Embryonic facial prominence (tissue), 1 donor: ENCODE measurements around the gene TAB3.

ENCODE experiments used
- DNase-seq: peaks from one replicate; pipeline ENCODE4 v3.0.0-alpha.2; 2016; ENCODE audit errors: extremely low spot score

The TAB3 gene, protein sequence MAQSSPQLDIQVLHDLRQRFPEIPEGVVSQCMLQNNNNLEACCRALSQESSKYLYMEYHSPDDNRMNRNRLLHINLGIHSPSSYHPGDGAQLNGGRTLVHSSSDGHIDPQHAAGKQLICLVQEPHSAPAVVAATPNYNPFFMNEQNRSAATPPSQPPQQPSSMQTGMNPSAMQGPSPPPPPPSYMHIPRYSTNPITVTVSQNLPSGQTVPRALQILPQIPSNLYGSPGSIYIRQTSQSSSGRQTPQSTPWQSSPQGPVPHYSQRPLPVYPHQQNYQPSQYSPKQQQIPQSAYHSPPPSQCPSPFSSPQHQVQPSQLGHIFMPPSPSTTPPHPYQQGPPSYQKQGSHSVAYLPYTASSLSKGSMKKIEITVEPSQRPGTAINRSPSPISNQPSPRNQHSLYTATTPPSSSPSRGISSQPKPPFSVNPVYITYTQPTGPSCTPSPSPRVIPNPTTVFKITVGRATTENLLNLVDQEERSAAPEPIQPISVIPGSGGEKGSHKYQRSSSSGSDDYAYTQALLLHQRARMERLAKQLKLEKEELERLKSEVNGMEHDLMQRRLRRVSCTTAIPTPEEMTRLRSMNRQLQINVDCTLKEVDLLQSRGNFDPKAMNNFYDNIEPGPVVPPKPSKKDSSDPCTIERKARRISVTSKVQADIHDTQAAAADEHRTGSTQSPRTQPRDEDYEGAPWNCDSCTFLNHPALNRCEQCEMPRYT

DNA sequence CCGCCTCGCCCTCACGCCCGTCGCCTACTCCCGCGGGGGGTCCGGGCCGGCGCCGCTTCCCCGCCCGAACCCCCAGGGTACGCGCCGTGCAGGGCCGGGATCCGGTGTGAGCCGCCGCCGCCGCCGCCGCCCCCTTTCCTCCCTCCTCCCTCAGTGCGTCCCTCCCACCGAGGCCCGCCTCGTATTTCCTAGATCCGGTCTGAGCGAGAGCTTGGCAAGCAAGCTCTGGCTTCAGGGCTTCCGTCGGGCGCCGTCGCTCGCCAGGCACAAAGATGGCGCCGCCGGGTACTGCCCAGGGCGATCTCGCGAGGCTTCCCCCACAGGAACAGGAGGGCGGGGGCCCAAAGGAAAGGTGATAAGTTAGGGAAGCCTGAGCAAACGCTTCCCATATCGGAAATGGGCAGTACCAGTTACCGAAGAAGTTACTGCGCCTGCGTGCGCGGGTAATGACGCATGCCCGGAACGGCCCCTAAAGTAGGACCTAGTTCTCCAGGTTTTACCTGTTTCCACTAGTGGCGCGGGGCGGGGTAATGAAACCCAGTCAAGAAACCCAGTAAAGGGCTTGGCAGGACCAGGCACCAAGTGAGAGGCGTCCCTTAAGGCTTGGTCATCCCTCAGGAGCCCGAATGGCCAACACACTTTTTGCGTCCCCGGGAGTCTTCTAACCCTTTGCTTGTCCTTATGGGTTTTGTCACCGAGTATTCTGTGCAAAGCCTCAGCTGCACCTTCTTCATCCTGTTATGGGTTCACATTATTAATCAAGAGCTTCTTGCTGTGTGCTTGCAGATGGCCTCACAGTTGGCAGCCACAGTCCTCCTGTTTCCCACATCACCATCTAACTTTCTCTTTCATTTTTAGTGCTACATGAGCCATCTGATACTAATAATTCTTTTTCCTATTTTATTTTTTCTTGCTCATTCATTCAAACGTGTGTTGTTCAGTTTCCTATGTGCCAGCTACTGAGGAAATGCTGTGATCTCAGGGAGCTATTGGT is at the start of gene TAB3:
TAB3 (minus strand) TSS at position 108 of the 994 bp plus-strand sequence. CDS start 29,666 bp downstream, outside the sequence.
- peak; percentile 89 for DNase-seq

DNA sequence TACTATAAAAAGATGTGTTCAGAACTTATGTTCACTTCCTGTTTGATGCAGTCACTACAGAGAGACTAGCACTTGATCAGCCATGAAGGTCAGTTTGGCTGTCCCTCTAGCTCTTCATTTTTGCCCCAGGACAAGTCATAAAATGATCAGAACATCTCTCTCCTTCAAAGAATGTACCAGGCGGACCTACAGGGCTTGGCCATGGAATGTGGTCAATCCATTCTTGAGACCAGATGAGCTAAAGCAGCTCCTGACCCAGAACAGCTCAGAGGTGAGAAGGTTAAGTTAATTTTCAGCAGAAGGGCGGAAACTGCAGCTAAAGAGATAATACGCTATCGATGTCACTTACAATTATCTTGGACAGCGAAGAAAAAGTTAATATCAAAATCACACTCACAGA is 49.2 kb upstream of the TAB3 start:
- no peak for DNase-seq

DNA sequence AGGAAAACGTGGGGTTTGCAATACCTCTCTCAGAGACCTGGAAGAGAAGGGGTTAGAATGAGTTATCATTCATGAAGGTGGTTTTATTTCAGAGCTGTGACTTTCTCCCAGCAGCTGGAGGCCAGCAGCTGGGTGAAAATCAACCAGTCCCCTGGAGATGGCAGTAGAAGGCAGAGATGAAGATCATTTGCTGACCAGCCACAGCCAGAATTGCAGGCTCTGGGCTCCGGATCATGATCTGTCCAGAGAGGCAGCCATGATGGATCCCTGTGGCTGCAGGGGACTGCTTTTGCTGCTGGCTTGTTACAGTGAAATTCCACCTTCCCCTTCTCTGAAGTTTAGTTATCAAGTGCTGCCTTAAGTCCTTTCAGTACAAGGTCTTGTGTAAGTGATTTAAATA is 46.9 kb upstream of the TAB3 start:
- no peak for DNase-seq

DNA sequence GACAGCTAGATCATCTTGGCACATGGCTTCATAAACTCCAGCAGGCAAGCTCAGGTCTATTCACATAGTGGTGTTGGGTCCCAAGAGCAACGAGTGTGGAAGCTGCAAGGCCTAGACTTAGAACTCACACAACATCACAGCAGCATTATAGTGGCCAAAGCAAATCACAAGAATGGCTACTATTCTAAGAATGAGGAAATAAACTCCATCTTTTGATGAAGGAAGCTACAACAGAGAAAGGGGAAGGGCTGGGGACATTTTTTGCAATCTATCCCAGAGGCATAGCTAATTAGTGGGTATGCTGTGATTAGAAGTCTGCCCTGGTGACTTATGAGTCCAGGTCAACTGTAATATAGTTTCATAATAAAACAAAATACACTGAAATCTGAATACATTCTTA is 42.9 kb upstream of the TAB3 start:
- DNase-seq, result no peak

DNA sequence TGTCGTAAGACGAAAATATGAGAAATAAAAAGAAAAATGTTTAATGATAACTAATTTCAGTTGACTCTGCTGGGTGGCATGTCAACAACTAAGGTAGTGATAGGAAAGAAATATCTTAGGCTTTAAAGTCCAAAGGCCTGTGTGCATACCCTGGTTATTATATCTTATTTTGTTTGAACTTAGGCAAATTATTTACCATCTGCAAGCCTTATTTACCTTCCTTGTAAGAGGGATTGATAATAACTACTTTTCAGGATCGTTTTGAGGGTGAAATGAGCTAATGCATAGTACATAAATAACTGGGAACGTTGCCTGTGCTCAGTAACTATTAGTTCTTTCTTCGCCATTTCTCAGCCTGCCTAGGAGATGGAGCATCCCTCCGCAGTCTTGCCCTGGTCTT is 41.6 kb upstream of the TAB3 start:
- no peak for DNase-seq

DNA sequence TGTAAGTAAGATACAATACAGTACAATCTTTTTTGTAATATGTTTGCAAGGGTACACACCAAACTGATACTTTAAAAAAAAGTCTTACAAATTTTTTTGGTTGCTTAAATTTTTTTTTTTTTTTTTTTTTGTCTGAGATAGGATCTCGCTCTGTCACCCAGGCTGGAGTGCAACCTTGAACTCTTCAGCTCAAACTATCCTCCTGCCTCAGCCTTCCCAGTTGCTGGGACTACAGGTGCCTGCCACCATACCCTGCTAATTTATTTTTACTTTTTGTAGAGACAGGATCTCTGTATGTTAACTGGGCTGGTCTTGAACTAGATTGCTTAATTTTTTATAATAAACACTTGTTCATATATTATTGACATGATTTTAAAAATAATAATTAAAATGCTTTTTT is 41.1 kb upstream of the TAB3 start:
- DNase-seq, result no peak

DNA sequence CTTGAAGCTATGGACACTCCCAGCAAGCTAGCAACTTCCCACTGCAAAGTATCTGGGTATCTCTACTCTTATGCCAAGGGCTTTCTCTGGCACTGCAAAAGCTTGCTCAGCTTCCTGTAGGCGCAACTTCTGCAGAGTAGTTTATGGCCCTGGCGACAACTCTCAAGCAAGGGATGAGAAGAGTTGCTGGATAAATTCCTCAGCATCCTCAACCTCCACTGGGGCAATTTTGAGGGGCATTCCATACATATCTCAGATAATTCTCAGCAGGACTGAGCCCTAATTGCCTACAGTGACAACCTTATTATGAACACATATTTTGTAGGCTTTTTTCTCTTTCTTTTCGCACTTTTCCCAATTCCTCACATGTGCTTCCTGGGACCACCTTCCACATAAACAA is 31.2 kb upstream of the TAB3 start:
- no peak for DNase-seq

DNA sequence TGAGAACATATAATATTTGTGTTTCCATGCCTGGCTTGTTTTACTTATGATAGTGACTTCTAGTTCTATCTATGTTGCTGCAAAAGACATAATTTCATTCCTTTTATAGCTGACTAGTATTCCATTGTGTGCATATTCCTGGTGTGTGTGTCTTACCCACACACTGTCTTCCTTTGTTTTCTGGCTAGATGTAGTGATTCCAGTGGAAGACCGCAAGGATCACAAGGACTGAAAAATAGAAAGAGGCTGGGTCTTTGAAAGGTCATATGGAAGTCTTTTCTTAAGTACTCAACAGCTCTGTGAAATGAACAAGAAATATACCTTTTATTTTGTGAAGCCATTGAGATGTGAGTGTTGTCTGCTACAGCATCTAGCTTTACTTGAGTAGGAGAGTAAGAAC is 29.4 kb upstream of the TAB3 start:
- DNase-seq, result no peak

DNA sequence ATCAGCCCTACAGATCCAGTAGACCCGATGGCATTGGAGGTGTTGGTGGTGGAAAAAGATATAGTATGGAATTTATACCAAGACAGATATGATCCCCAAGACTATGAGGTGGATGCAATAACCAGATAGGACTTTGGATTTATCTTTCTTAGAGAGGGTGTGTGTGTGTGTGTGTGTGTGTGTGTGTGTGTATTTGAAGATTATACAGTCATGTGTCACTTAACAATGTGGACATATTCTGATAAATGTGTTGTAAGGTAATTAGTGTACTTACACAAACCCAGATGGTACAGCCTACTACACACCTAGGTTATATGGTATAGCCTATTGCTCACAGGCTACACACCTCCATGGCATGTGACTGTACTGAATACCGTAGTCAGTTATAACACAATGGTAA is 24.4 kb upstream of the TAB3 start:
- no peak for DNase-seq

DNA sequence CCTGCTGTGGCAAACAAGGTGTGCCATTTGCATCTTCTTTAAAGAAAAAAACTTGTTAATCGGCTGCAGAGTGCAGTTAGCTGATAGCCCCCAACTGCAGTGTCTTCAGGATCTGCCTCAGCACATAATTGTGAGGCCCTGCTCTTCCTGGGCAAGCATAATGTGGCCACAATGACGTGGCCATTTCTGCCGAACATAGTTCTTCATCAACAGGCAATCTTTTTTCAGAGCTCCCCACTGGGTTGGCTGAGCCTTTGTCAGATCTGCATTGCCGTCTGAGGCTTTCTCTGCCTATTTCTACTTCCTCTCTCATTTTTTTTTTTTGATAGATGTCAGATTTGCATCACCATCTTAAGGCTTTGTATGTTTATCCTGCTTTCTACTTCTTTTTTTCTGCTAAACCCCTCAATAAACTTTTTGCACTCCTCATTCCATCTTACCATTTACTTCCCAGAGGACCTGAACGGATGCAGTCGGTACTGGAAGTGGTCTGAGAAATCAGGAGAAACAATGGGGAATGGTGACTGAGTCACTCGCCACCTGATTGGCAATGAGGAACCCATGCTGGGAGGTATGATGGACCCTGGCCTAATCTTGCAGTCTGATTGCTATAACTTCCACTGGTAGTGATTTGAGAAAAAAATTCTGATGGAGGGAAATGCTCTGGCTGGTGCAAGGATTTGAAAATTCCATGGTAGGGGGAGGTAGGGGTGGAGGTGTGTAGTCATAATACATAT is 21.2 kb upstream of the TAB3 start:
- DNase-seq, result no peak

DNA sequence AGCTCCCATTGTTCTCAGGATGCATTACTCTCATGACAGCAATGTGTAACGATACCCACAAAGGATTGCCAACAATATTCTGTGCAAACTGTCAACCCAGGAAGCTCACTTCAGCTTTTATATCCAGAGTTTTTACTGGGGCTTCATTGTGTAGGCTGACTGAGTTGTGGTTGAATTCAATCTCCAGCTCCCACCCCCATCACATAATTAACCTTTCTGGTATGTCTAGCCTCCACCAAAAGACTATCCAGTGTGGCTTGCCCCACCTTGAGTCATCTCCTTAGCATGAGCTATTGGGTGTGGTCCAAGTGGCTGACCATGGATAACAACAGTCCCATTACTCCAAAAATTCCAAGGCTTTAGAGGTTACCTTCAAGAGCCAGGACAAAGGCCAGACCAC is 17.7 kb upstream of the TAB3 start:
- no peak for DNase-seq

DNA sequence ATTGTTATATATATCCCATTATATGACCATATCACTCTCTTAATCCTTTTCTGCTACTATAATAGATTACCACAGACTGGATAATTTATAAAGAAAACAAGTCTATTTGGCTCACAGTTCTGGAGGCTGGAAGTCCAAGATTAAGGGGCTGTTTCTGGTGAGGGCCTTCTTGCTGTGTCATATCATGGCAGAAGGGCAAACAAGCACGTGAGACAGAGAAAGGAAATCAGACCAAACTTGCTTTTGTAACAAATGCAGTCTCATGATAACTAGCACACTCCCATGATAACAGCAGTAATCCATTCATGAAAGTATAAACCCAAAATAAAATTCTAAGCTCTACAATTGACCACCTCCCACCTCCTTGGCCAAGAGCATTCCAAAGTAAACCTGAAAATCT is 16.3 kb upstream of the TAB3 start:
- no peak for DNase-seq

DNA sequence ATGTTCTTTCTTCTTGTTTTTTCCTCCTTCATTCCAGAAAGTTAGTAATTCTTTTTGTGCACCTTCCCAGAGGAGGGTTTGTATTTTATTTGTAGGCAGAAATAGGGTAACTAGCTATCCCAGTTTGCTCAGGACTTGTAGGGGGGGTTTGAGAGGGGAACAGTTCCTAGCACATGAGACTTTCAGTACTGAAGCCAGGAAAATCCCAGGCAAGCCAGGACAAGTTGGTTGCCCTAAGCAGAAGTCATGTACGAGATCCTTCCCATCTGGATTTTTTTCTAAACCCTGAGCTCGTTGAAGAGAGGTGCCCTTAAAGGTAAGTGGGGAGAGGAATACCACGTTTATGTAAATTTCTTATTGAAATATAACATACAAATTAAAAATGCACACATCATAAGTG is 15.6 kb upstream of the TAB3 start:
- no peak for DNase-seq

DNA sequence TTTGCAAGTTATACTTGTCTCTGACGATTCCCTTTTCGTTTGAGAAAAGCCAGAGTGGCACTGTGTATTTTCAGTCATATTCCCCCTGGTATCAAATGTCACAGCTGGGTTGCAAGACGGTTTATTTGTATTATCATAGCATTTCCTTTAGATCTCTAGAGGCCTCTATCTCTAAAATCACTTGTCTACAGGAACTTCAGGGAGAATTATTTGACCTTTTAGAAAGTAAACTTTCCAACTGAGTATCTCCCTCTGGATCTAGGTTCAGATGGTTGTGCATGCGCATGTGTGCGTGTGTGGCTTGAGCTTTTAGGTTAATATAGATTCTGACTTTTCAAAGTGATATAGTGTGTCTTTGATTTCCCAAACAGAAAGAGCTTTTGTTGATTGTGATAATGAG is 15.1 kb upstream of the TAB3 start:
- DNase-seq, result no peak

DNA sequence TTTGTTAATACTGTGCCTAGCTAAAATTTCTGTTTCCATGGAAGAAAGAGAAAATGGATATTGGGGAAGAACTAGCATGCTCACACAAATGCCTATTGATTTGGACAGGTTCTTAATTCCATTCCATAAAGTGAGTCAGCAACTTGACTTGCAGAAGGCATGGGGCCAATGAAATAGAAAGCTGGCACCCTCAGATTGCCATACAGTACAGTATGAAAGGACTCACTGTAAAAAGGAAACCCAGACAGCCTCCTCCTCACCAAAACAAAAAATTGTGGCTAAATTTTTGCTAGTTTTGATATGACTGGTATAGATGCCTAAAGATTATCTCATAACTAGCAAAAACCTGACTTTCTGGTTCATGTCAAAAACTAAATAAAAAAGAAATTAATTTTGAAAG is 11.2 kb upstream of the TAB3 start:
- DNase-seq, result no peak

DNA sequence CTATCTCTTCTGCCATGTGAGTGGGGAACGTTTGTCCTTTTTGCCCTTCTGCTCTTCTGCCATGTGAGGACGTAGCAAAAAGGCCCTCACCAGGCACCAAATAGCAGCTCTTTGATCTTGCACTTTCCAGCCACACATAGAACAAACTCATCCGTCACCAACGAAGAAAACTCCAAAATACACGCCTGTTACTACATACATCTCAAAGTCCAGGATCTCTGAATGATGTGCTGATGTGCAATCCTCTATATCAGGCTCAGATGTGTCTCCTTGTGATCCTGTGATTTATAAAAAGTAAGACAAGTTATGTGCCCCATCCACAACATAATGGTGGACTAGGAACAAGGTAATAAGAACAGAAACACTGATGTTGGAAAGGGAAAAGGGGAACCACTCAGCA is 9.8 kb upstream of the TAB3 start:
- no peak for DNase-seq

DNA sequence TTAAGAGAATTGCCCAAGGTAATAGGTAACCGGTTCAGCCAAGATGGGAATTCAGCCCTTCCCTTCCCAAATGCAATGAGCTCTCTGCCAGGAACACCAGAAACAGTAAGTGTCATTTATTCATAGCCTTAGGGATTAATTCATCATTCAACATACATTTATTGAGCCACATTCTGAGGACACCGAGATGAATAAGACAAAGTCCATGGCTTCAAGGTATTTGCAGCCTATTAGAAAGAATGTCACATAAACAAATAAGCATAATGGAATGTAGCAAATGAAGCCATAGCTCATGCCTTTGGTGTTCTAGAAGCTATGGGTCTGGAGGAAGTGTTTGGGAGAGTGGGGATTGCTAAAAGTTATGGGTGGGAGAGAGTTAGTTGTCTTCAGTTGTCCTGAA is 6.3 kb upstream of the TAB3 start:
- DNase-seq, result no peak

DNA sequence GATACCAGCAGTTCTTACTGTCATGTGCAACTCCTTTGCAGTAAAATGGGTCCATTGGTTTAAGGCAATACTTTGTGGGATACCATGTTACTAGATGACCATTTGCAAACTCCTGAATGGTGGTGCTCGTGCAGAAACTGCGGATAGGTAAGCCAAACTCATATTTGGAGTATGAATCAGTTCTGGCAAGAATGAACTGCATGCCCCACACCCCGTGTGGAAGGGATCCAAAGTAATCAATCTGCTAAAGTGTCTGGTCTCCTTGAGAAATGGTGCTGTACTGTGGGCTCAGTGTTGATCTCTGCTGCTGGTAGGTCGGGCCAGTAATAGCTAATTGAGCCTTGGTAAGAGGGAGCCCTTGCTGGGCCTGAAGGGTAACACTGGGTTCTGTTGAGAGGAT is 4.2 kb upstream of the TAB3 start:
- no peak for DNase-seq

DNA sequence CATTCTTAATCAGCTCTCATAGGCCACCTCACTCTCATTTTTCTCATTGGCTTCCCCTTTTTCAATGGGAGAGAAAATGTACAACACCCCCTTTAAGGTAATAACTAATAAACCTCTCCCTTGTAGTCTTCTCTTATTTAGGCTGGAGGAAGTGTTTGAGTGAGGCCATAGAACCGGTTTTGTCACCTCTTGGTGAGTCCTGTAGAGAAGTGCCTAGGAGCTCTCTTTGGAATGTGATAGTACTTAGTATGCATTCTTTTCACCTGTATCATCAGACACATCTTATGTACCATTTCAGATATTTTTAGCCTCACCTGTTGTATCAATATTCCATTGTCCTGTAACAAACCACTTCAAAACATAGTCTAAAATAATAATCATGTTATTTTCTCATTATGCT is 3.5 kb upstream of the TAB3 start:
- no peak for DNase-seq

DNA sequence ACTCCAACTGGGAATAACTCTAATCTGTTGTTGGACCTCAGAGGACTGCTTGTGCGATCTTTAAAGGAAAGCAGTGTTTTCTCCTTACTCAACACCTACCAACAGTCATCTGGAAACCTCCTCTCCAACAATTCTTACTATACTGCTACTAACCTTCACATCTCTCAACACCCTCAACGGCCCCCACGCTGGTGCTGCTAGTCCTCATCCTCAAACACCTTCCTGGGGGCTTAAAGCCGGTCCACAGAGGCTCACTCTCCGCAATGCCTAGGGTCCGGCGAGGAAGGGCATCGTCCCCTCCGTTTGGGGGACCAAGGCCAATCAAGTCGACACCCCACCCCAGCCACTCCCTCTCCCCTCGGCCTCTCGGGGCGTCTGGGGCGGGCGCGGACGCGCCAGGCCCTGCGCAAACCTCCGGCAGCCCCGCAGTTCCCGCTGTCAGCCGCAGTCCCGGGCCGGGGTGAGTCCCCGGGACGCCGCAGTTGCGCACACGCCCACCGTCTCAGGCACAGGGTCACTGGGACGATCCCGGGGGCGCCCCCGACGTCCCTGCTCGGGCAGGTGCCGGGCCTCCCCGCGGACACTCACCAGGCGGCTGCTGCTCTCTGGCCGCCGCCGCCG is 418 bp downstream of the TAB3 start:
- no peak for DNase-seq

DNA sequence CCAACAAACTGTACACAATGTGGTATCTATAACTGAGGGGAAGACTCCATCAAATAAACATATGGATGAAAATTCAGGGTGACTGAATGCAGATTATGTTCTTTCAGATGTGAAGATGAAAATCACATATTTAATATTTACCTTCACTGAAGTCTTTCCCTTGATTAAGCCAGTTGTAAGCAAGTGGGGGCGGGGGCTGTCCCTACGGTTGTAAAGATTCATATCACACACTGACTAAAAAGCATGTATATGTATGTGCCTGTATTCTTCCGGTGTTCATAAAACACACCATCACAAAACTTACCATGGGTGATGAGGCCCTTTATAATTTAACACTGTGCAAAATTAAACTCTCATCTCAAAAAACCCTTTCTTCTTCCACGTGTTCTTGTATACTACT is 1.3 kb downstream of the TAB3 start:
- no peak for DNase-seq
